Stimulated activated CD4-positive, alpha-beta T cell treated with anti-CD3 and anti-CD28 coated beads, Interleukin-15, amount 100 ng/mL, for 48 hours (primary cell): ENCODE measurements around the gene PCDH15.

ENCODE experiments used
- DNase-seq, 2 donors: peaks; one replicate each; pipeline ENCODE4 v3.0.0-alpha.2; 2020; ENCODE audit warnings: low read depth in 2 of 2

The PCDH15 gene

DNA sequence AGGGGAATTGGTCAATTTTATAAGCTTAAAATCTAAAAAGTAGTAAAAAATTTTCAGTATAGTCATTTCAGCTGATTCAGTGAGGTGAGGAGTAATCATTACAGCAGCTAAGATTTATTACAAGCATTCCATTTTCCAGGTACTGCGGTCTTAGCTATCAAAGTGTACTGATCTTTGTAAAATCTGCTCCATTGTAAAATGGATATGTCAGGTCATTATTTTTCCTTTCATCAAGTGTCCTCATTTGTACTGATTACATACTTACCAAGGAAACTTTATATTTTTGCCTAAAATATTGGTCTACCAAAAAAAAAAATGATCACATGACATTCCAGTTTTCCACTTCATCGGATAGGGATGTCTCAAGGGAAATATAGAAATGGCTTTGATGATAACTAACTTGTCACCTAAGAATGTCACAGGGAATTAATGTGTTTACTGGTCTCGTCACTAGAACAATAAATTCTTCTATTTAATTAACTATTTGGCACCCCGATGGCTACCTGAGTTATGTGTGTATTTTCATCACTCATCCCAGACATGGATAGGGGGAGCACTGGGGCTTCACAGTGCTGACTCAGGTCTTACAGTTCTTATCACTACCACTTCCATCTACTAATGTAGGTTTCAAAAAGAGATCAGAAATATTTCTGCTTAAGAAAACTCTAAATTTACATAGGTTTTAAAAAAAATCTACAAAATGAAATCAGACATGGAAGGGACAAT is 948.4 kb downstream of the PCDH15 start:
- no peak for DNase-seq

DNA sequence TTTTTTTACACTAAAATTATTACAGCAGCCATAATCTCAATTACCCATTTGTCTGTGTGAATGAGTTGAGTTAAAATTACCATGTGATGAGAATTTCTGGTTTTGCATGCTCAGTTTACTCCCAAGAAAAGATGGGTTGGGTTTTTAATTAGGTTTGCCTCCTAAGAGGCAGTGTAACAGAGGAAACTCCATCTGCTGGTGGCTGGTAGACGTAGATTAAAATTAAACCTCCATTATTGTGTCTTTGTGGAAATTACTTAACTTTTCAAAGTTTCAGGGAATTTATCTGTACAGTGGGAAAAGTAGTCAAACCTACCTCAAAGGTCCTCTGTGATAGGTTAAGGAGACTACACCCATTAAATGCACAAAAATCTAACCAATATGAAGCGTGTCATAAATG is 954.2 kb downstream of the PCDH15 start:
- DNase-seq: no peak

DNA sequence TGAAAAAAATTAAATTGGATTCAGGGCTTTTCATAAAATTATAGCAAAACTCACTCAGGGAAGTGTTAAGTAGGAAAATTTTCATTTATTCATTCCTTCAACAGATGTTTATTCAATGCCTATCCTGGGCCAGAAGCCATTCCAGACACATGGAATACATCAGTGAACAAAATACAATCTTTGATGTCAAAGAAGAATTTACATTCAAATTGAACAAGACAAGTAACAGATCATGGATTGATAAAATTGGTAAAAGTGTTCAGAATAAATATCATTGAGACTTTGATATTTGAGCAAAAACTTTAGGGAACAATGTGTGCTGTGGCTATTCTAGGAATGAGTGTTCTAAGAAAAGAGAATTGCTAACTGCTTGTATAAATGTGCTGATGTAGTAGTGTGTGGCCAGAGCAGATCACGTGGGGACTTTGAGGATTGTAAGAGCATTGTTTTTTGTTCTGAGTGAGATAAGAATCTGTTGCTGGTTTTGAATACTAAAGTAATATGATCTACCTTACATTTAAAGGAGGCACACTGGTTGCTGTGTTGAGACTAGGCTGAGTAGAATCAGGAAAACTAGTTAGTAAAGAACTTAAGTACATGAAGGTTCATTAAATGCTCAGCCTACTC is 957.2 kb downstream of the PCDH15 start:
- no peak for DNase-seq

DNA sequence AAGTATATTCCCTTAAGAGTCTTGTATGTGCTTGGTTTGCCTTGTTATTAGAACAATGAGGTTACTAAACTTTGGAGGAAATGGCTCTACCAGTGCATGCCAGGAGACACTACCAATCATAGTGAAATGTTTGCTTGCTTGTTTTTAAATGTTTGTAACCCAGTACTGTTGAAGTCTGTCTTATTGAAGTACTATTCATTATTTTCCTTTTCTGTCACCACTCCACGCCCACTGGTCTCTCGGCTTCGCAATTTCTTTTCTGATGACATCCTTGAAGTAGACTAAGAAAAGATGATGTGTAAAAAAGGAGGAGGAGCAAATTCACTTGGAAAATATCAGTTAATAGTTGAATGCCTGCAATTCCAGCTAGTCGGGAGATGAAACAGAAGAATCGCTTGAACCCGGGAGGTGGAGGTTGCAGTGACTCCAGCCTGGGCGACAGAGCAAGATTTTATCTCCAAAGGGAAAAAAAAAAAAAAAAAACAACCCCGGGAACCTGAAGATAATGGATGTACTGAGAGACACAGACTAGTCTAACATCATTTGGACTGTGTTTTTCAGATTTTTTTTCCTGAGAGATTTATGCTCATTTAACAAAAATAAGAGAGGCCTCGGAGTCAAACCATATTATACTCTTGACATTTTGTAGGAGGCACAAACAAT is 959.4 kb downstream of the PCDH15 start:
- DNase-seq: no peak

DNA sequence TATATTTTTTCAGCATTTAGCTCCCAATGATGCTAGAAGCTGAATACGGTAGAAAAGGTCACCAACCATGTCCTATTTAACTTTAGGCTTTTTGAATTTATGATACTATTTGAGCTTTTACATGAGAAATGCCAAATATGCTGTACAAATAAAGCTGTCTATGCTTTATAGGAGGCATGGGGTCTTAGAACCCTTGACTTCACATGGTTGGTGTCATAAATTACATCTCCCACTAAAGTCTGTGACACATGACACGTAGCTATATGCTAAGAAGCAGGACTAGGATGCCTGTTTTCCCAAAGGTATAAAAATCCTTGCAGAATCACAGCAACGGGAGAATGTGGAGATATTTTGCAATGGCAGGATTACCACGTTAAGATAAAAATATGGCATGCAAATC is 960.4 kb downstream of the PCDH15 start:
- no peak for DNase-seq

DNA sequence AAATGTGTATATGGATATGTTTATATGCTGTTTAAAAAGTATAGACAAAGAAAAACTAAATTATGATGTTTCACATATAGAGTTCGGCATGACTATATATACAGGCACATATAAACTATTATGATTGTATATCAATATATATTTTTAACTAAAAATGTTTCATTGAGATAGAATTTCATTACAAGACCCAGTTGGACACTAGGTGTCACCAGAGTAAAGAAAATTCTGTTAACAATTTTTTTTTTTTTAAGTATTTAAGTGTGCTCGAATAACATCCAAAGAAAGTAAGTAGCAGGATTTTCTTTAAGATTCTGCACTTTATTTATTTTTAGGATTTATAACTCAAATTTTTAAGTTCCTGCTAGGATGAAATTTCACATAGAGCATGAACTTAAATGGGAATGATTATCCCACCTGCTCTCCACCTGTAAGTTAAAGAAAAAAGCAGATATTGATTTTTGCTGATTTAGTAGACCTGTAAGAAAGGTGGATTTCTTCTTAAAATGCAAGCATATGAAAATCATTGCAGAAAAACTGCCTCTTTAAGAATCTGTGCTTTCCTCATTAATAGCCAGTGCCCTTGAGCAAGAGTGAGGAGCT is 961.5 kb downstream of the PCDH15 start:
- no peak for DNase-seq

DNA sequence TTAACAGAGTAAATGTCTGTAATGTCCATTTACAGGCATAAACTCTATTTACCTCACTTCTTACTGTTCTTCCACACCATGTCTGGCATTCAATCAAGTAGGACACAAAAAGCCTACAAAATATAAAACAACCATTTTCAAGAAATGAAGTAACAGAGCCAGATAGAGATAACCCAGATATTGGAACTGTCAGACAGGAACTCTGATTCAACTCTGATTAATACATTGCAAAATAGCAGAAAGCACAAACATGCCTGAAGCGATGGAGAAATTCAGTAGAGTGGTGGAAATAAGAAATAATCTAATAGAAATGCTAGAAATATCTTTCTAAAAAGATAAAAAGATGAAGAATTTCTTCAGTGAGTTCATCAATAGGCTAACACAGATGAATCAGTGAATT is 964.4 kb downstream of the PCDH15 start:
- DNase-seq: no peak

DNA sequence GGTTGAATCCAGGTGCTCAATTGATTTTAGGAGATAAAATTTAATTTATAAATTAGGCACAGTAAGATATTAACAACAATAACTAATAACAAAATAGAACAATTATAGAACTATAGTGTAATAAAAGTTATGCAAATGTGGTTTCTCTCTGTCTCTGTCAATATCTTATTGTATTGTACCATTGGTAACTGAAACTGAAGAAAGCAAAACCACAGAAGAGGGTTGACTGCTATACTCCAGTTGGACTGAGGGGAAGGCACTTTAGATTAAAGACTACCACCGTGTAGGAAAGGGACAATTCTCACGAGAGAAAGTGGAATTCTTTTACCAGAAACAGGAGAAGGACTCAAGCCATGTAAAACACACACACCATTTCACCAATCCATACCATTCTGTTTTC is 967.1 kb downstream of the PCDH15 start:
- DNase-seq: no peak

DNA sequence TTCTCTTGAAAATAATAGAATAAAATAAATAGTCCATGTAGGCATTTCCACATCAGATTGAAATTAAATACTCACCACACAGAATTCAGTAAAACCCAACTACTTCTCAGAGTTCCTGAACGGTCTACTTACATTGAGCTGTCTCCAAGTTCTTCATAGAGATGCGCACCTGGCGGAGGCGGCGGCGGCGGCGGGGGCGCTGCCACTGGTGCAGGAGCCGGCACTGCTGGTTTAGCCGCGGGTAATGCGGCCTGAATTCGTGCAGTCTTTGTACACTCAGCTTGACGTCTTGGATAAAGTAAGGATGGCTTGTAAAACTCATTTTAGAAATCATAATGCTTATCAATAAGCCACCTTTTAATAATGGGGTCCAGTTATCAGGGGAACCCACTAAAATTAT is 973.8 kb downstream of the PCDH15 start:
- DNase-seq: no peak

DNA sequence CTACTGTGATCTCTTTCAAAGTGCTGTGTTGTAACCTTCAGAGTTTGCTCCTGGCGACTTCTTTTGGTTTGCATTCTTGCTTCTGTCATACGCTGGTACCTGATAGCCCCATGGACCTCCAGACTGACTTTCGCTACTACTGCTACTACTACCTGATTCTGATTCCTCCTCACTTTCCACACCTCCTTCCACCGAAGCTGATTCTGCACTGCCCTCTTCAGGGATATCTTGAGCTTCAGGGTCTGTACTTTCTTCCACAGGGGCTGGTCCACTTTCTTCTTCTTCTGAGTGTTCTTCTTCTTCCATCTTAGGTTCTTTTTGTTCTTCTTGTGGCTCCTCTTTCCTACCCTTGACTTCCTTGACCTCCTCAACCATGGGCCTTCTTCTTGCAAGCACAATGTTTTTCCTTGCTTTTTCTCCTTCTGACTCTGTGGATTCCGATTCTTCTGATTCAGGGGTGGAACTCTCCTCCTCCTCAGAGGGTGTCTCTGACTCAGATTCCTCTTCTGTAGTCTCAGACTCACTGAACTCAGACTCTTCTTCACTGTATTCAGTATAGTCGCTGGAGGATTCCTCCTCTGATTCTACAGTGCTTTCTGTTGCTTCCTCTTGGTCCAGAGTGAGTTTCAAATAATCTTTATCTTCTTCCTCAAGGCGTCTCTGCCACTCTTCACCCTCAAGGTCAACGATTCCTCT is 992.2 kb downstream of the PCDH15 start:
- DNase-seq: no peak

DNA sequence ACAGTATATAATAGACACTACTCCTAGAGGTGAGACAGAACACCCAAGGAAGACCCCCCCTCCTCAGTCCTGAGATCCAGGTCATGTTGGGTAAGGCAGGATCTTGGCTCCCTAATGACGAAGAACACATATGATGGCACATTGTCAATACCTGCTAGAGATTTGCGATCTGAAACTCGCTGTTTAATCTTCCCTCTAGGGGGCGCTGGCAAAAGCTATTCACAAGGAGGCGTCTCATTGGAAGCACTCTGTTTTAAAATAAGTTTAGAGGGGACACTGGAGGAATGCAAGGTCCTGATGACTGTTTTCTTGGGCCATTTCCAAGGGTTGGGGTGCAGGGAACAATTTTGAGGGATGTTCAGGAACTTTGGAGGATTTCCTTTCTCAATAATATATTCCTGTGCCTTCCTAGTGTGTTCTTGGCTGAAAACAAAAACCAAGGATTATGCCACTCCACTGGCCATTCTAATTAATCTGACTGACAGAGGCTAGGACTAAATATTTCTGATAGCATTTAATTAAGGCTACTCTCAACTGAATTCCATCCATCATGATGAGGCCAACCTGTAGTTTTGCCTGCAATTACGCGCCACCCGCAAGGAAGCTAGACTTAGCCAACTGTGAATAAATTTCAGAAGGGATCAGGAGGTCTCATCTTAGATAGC is 1014.7 kb downstream of the PCDH15 start:
- no peak for DNase-seq

DNA sequence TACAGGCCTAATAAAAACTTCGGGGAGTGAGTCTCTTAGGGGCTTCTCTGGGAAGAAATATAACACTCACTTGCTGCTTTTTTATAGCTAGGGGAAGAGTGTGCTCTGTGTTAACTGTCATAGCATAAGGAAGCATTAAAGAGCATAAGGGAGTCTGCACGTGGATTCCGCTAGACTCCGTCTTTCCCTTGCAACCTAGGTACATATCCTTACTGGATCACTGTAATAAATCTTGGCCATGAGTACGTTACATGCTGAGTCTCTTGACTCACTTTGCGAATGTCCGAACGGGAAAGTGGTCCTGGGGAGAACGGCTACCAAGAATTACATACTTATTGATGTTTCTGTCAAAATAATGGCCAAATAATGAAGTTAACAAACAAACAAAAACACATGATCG is 1029.3 kb downstream of the PCDH15 start:
- no peak for DNase-seq

DNA sequence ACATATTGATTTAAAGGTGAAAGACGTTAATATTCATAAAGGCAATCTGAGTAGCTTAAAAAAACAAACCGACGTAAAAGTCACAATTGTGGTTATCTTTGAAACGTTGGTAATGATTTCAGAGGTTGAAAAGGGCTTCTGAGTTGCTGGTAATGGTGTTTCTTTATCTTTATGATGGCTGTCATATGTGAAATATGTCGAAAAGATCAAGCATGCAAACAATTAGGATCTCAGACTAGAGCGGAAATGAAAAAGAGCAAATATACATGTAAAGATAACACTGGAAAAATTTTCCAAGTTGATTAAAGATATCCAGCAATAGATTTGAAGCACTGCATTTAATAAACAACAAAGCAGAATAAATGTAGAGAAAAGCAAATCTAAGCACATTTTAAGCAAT is 1030.1 kb downstream of the PCDH15 start:
- no peak for DNase-seq

DNA sequence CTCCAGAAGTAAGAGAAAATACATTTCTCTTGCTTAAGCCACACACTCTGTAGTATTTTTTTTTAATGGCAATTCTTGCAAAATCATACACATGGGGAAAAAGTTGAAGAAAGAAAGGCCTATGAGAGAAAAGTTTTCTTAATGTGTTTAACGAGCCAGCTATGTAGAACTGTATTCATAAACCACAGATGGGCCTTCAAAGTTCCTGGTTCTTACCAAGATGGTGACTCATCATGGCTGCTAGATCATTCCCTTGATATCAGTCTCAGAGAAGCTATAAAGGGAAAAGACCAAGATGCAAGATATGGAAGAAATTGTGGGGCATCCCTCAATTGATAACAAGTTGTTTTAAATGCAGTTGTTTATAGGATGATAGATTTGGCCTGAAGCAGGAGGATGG is 1035.7 kb downstream of the PCDH15 start:
- DNase-seq: no peak

DNA sequence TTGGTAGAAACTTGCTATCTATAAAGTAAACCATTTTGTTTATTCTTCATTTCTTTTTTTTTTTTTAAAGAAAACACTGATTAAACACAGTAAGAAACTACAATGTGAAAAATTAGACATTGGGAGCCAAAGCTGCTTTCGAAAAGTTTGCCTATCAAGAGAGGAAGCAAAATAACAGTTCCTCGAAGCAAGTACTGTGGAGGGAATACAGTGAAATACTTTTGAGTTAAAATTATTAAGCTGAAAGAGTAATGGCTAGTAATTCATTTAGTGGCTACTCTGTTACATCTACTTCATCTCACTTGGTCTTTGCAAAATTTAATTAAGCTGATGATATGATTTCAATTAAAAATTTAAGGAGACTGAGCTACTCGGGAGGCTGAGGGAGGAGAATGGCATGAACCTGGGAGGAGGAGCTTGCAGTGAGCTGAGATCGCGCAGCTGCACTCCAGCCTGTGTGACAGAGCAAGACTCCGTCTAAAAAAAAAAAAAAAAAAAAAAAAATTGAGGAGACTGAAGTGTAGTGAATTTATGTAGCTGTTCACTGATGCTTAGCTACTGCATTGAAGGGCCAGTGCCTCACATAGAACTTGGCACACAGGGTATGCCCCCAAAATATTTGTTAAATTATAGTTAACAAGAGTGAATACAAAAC is 1046.3 kb downstream of the PCDH15 start:
- no peak for DNase-seq
